AG04449 (cell line): Measurements from ENCODE around the gene MORF4L2.

ENCODE experiments used
- CTCF ChIA-PET: fragments of 350-600 bp; formaldehyde crosslinking; extraction: SDS; loops from one replicate; lab custom pipeline; 2021; ENCODE audit warnings: antibody characterized with exemption; lab: Yijun Ruan, JAX
- POLR2A ChIA-PET: fragments of 400-600, 350-600 bp; formaldehyde crosslinking; extraction: SDS; loops from one replicate; lab custom pipeline; 2020; ENCODE audit warnings: antibody characterized with exemption, inconsistent platforms; lab: Yijun Ruan, JAX
- DNase-seq: peaks from one replicate; pipeline ENCODE4 v3.0.0-alpha.2; 2010; ENCODE audit warnings: low read depth, low spot score
- H3K4me3 ChIP-seq: 2 replicates; pipeline ENCODE4 v1.5.1; 2011; ENCODE audit warnings: low read depth, mild to moderate bottlenecking, control low read depth, low read length
- TF ChIP-seq, protein P1 (sequence below): IDR thresholded peaks from one replicate; pipeline ENCODE4 v1.5.1; 2011; ENCODE audit warnings: mild to moderate bottlenecking, moderate library complexity, low read length, control low read depth, inconsistent platforms; ENCODE audit not compliant: insufficient read depth; ENCODE audit errors: missing control alignments

Gene MORF4L2

DNA sequence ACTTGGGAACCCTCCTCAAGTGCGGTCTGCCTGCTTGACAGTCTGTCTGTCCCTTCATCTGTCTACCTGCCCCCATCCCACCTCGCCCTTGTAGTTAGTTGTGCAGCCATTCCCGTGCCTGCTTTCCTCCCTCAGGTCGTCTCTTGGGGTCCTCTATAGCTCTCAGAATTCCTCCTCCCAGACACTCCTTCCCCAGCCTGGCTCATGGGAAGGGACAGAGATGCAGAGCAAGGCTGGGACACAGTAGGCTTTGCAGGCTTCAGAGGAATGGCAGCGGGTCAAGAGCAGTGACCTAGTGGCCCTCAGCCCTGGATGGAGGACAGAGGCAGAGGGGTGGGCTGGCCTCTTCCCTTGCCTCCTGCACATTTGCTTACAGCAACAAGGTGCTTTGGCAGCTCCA, 42.5 kb upstream of the MORF4L2 start:
- ChIA-PET CTCF (interaction anchor here (3.6 kb wide), 1 partner anchor 18 kb away, joined by 20 read pairs; the partner anchor contains the start of gene TMEM31), POLR2A (no interaction called here)
- TF ChIP-seq, protein P1, sequence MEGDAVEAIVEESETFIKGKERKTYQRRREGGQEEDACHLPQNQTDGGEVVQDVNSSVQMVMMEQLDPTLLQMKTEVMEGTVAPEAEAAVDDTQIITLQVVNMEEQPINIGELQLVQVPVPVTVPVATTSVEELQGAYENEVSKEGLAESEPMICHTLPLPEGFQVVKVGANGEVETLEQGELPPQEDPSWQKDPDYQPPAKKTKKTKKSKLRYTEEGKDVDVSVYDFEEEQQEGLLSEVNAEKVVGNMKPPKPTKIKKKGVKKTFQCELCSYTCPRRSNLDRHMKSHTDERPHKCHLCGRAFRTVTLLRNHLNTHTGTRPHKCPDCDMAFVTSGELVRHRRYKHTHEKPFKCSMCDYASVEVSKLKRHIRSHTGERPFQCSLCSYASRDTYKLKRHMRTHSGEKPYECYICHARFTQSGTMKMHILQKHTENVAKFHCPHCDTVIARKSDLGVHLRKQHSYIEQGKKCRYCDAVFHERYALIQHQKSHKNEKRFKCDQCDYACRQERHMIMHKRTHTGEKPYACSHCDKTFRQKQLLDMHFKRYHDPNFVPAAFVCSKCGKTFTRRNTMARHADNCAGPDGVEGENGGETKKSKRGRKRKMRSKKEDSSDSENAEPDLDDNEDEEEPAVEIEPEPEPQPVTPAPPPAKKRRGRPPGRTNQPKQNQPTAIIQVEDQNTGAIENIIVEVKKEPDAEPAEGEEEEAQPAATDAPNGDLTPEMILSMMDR: no peak
- no peak for DNase-seq
- H3K4me3 ChIP-seq: no peak overlapping the region

DNA sequence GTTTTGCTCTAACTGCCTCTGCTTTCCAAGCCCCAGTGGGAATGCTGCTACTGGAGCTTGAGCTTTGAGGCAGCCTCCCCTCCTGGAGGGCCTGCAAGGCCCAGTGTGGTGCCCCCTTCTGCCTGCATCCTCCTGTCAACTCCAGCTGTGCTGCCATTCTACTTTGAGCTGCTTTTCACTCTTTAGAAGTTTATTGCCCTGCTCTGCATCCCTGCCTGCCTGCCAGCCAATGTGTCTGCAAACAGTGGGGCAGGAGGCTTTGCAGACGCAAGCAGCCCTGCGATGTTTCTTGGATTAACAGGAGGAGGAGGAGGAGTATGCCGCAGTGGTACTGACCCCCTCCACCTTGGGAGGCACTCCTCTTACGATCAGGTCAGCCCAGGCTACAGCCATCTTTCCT, 40.6 kb upstream of the MORF4L2 start:
- ChIA-PET CTCF (interaction anchor here (1.3 kb wide), 1 partner anchor 11 kb away, joined by 3 read pairs; no protein-coding TSS in a partner anchor), POLR2A (no interaction called here)
- no peak for DNase-seq
- no peak overlapping the region for H3K4me3 ChIP-seq
- TF ChIP-seq, protein P1: no peak

DNA sequence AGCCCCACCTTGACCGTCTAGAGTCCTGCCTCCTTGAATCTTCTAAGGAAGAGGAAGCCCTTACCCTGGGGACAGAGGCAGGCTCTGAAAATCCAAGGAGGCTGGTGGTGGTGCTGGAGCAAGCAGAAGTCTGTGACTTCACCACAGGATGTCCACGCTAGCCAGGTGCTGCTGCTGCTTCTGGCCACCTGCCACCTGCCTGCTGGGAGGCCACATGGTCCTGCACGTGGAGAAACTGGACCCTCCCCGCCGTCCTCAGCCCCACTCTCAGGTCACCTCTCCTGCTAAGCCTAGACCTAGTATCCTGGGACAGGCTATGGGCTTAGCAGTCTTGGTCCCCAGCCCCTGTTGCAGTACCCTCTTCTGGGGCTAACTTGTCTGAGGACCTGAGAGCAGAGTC, 40.0 kb upstream of the MORF4L2 start:
- CTCF ChIA-PET: interaction anchor here (1.3 to 1.5 kb wide), 2 partner anchors 10 to 15 kb away, joined by 3 to 5 read pairs; no protein-coding TSS in a partner anchor
- POLR2A ChIA-PET: no interaction called here
- TF ChIP-seq, protein P1: no peak
- no peak for DNase-seq
- H3K4me3 ChIP-seq: no peak overlapping the region

DNA sequence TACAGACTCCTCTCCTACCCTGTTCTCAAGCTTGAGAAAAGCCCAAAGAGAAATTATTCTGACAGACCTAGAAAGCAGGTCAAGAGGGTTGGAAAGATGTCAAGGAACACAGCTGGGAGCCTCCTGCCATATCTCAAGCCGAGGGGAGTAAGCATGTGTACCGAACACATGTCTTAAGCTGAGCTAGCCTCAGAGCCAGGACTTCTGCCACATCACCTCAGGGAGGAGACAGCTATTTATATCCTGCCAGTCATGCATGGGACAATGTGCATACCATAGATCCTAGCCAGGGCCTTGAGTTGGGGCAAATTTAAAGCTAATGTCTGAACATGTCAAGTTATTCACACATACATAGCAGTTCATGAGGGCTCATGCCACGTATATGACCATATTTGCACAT, 36.0 kb upstream of the MORF4L2 start:
- CTCF ChIA-PET: interaction anchor here (1.5 to 1.8 kb wide), 2 partner anchors 11 to 12 kb away, joined by 5 to 8 read pairs; partner anchors contain the start of gene TMEM31
- POLR2A ChIA-PET: no interaction called here
- TF ChIP-seq, protein P1: no peak
- no peak for DNase-seq
- H3K4me3 ChIP-seq: no peak overlapping the region

DNA sequence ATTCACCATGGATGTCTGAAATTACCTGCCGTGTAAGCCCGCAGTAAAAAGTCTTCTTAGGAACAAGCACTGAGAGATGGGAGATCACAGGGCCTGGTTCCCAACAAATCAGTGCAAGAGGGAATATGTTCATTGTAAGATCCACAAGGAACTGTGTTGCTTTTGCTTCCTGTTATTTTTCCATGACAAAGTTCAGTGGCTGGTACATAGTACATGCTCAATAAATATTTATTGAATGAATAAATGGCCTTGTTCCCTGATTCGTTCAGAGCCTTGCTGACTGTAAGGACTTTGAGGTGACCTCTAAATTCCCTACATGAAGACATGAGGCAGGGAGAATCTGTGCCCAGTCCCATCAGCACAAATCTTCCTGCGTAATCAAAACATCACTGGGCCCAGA, 31.6 kb upstream of the MORF4L2 start:
- ChIA-PET CTCF (no interaction called here), POLR2A (no interaction called here)
- TF ChIP-seq, protein P1: no peak
- no peak for DNase-seq
- H3K4me3 ChIP-seq: no peak overlapping the region

DNA sequence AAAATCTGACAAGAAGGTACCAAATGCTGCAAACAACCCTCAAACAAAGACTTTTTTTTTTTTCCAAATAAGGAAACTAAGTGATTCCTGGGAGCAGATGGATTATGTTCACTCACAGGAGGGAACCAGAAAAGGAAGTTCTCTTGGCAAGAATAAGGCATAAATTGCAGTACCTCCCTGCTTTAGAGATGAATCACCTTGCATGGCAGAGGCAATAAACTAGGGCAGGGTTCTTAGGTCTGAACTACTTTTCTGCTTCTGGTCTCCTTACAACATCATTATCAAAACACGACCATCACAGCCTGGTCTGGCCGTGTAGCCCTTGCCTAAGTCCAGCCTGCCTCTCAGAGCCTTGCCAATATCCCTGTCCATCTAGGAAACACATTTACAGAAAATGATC, 30.5 kb upstream of the MORF4L2 start:
- no peak overlapping the region for H3K4me3 ChIP-seq
- TF ChIP-seq, protein P1: no peak
- ChIA-PET CTCF (no interaction called here), POLR2A (no interaction called here)
- DNase-seq: no peak
